DMS79 (cell line): ENCODE measurements around the gene NEURL4.
"Not testable (repeated sequence)": the region's sequence is repeated elsewhere in the genome, so short reads cannot be mapped to it uniquely, and the experiment has no call there.

Experiments
- DNase-seq: peaks from one replicate; lab custom pipeline; 2025; lab: John Stamatoyannopoulos, UW

The NEURL4 gene

GRCh38 chr17:7347630-7348477, 18.7 kb upstream of the NEURL4 start:
- no peak for DNase-seq

GRCh38 chr17:7346761-7347614, 17.9 kb upstream of the NEURL4 start:
- DNase-seq = no peak

- no peak for DNase-seq
These were observed 14.1 kb upstream of the NEURL4 start for GRCh38 chr17:7343250-7343649.

- DNase-seq = no peak
These were observed 12.7 kb upstream of the NEURL4 start for GRCh38 chr17:7341842-7342241.

GRCh38 chr17:7340179-7340578, 11.0 kb upstream of the NEURL4 start:
- no peak for DNase-seq

- DNase-seq = not testable (repeated sequence)
These were observed 8.5 kb upstream of the NEURL4 start for GRCh38 chr17:7337600-7337999.

GRCh38 chr17:7336240-7337175, 7.4 kb upstream of the NEURL4 start, which contains the start of gene ACAP1:
Gene ACAP1, plus strand, starts transcription at chr17:7336529. Its CDS starts 206 bp downstream, at chr17:7336735.
- no peak for DNase-seq

GRCh38 chr17:7335765-7336164, 6.6 kb upstream of the NEURL4 start:
- not testable (repeated sequence) for DNase-seq

GRCh38 chr17:7334938-7335538, 5.9 kb upstream of the NEURL4 start:
- no peak for DNase-seq

- not testable (repeated sequence) for DNase-seq
These were observed 3.5 kb upstream of the NEURL4 start for GRCh38 chr17:7332600-7333069.

- DNase-seq = no peak
These were observed 3.0 kb upstream of the NEURL4 start for GRCh38 chr17:7332111-7332510.

GRCh38 chr17:7330638-7331015, 1.5 kb upstream of the NEURL4 start:
- DNase-seq = no peak

GRCh38 chr17:7329997-7330637, 982 bp upstream of the NEURL4 start:
- DNase-seq = peak; percentile 75

- DNase-seq = peak; percentile 98
These were observed 350 bp upstream of the NEURL4 start for GRCh38 chr17:7329374-7329996.

GRCh38 chr17:7328009-7328408, 1.1 kb downstream of the NEURL4 start:
- no peak for DNase-seq

- no peak for DNase-seq
These were observed 1.6 kb downstream of the NEURL4 start for GRCh38 chr17:7327501-7327900.

- DNase-seq = no peak
These were observed 2.1 kb downstream of the NEURL4 start for GRCh38 chr17:7327056-7327455.

- no peak for DNase-seq
These were observed 2.9 kb downstream of the NEURL4 start for GRCh38 chr17:7326186-7326585.

- no peak for DNase-seq
These were observed 4.1 kb downstream of the NEURL4 start for GRCh38 chr17:7325031-7325528.

GRCh38 chr17:7324438-7324779, 4.7 kb downstream of the NEURL4 start:
- DNase-seq = no peak
